SW 1271 (cell line): ENCODE data around the gene LINGO4.
"Not testable (repeated sequence)": the region's sequence is repeated elsewhere in the genome, so short reads cannot be mapped to it uniquely, and the experiment has no call there.

Experiments
- DNase-seq, 2 experiments: peaks; one replicate each; lab custom pipeline; 2025; lab: John Stamatoyannopoulos, UW

The LINGO4 gene

DNA sequence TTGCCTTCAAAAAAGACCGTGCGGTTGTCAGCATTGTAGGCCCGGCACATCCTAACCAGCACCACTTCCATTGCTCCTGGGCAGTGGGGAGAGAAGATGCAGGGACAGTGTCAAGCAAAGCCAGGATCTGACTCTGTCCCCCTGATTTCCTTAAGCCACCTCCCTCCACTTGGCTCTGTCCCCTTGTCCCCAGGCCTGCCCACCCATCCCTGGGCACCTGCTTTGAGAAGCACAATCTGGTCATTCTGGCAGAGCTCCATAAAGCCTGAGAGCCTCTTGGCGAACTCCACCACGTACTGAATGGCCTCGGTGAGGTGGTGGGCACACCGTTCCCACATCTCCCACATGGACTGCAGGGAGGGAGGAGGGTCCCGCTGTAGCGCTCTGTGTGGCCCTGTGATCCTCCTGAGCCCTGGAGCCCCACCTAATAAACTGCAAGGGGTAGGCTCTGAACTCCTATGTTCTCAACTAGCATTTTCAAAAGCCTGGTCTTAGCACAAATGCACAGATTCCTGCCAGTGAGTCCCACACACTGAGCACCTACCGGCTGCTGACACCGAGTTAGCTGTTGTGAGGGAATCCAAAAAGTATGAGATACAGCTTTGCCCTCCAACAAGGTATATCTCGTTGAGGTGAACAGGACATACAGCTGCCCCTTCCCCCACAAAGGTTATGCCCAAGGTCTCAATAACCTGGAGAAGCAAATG is 8.2 kb upstream of the LINGO4 start:
- no peak for DNase-seq

- DNase-seq, result no peak
These were observed 6.0 kb upstream of the LINGO4 start for GRCh38 chr1:151811181-151811580.

GRCh38 chr1:151809985-151810556 is 4.9 kb upstream of the LINGO4 start:
- DNase-seq, result no peak

DNA sequence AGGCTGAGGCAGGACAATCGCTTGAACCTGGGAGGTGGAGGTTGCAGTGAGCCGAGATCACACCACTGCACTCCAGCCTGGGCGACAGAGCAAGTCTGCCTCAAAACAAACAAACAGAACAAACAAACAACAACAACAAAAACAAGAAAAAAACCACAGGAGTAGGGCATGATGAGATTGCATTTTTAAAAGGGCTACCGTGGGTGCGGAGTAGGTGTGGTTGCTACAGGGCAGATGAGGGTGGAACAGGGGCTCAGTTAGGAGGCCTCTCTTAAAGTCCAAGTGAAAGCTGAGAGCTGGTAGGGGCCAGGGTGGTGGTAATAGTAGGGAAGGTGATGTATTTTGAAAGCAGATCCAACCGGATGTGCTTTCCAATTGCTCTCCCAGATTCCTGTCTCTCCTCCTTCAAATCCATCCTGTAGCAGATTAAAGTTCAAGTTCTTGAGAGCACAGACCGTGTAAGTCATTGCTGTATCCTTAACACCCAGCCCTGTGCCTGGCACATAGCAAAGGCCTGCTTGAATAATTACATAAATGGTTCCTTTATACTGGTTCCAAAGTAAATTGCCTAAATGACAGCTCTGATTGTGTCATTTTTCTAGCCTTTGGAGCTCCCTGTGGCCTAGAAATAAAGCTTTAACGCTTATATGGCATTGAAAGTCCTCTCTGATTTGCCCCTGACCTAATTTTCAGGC is 4.2 kb upstream of the LINGO4 start:
- no peak for DNase-seq

- DNase-seq, result no peak
These were observed 2.5 kb upstream of the LINGO4 start for GRCh38 chr1:151807766-151808165.

DNA sequence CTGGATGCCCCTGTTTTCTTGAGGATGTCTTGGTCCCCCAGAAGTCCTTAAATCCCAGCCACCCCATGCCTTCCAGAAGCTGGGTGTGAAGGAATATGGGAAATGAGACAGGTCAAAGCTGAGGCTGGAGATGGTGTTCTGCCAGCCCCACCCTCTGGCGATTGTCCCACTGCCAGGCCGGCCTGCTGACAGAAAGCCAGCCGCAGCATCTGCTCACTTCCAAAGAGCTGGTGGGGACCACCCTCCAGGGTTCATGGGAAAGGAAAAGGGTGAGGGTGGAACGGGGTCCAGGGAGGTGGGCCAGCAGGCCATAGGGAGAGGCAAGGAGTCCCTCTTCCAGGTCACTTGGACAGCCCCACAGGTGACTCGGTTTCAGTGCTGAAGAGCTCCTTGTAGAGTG is 1.9 kb upstream of the LINGO4 start:
- DNase-seq, result no peak

GRCh38 chr1:151806170-151806569 is 951 bp upstream of the LINGO4 start:
- DNase-seq, result no peak

GRCh38 chr1:151803915-151804314 is 1.3 kb downstream of the LINGO4 start:
- no peak for DNase-seq

DNA sequence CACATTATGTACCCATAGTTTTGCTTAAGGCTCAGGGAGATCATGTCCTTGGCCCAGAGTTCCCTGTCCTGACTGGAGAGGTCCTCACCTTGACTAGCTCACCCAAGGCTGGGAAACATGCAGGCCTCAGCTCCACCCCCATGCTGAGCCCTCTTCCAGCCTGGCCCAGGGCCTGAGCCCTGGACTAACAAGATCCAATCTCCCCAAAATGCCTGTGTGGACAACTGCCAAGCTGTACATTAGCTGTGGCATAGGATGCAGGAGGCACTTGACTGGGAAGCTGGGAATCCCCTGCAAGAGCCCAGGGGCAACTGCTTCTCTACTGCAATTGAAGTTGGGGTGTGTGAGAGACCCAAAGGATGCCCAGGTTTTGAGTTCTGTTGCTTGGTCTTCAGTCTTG is 2.1 kb downstream of the LINGO4 start:
- DNase-seq, result no peak

GRCh38 chr1:151802372-151802771 is 2.8 kb downstream of the LINGO4 start:
- no peak for DNase-seq

DNA sequence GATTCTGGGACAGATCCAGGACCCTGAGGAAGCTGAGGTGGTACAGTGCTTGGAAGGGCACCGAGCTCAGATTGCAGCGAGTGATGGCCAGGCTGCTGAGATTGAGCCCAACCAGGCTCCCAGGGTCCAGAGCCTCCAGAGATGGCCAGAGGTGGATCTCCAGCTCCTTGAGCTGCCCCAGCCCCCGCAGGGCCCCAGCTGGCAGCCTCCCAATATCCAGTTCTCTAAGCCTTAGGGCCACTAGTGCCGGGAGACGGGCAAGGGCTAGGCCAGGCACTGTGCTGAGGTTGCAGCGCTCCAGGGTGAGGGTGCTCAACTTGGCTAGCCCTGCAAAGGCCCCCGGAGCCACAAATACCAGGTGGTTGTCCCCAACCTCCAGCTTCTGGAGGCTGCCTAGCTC is 3.4 kb downstream of the LINGO4 start:
- DNase-seq, result no peak

DNA sequence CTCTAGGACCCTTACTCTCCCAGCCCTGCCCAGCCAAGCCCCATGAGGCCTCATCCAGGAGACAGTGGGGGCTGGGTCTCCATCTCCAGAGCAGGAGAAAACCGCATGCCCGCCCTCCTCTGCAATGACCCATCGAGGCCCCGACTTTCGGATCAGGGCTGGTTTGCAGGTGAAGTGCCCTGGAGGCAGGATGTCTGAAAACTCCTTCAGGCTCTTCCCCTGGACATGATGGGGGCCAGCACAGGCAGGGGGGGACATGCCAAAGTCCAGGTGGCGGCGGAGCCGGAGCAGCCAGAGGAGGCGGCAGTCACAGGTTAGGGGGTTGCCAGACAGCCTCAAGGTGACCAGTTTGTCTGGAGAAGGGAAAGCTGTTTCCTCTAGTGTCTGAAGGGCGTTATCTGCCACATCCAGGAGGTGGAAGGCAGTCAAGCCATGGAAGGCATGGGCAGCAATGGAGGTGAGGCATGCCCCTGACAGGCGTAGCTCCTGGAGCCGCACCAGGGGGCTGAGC is 3.9 kb downstream of the LINGO4 start:
- DNase-seq, result no peak

DNA sequence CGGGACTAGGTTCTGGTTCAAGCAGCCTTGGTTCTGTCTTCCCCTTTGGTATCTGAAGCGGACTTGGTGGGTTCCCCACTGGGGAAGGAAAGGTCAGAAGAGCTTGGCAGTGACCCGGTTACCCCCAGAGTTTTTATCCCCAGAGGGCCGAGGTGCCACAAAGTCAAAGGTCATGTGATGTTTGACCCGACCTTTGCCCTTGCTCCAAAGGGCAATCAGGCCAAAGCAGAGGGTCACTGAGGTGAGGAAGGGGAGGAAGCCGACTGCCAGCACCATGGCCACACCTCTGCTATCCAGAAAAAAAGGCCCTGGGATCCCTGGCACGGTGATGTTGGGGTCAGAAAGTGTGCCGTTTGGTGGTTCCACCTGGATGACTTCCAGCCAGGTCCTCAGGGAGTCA is 4.4 kb downstream of the LINGO4 start:
- DNase-seq, result no peak

GRCh38 chr1:151799179-151800022 is 5.8 kb downstream of the LINGO4 start:
- no peak for DNase-seq

DNA sequence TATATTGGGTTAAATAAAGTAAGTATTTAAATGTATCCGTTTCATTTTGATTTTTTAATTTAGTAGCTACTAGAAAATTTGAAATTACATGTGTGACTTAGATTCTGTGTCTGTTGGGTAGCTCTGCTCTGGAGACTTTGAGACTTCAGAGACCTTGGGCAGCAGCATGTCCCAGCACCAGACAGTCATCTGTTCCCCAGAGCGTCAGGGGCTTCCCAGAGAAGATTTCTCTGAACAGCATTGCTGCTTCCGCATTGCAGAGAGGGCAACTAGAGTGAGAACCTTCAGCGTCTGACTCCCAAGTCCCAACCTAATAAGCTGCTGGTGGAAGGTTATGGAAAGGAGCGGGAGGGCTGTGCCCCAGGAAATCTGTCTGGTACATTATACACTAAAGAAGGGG is 6.6 kb downstream of the LINGO4 start:
- no peak for DNase-seq

DNA sequence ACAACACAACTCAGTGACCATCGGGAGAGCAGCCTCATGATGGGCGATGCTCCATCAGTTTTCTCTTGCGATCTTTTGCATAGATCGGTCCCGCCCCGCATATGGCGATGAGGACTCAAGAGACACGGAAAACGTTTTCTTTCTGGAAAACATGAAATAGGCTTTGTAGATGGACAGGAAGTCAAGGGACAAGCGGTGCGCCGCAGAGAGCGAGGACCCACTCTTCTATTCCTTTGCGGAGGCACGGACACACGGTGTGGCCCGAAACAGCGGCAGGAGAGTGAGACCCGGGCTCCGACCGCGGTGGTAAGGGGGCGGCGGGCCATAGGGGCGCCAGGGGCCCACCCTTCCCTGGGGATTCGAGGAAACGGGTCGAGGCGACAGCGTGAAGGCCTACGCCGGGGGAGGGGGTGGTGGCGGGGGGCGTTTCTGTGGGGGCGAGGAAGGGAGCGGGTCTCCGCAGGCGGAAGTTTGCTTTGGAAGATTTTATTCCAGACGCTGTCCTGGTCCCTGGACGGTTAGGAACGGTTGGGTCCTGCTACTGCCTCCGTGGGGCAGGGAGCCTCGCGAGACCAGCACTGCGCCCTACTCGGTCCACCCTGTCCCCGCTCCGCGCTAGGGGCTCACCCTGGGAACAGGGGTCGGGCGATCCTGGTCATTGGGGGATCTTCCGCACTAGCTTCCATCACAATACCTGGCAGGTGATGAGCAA is 14.1 kb downstream of the LINGO4 start:
- DNase-seq, result no peak

DNA sequence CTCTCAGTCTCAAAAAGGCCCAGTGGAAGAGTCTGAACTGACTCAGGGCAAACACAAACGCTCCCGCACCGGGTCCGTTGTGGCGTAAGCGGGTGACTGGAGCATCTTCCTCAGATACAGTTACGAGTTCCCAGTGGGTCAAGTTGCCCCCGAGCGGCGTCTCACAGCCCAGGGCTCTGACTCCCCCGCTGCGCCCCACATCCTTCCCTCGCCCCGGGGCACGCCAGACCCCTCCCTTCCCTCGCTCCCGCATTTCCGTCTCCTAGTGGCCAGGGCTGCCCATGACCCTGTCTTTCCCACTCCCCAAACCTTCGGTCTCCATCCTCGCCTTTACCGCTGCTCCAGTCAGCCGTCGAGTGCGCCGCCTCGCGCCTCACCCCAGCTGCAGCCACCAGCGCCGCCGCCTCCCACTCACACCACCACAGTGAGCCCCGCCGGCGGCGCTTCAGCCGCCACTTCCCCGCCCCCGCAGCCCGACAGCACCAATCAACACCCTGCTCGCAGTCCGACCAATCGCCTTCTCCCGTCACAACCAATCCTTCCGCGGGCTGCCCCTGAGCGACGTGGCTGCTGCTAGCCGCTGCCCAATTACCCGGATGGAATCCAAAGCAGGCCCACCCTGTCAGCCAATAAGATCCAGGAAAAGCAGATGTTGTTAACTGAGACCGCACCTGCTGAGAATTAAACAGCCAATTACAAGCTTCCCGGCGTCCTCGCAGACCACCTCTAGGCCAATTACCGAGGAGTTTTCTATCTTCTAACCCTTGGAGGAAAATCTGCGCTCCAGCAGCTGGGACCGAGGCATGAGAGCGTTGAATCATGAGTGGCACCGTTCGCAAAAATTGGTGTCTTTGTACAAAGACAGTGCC is 14.9 kb downstream of the LINGO4 start, which contains the start of gene TDRKH:
TSS of gene TDRKH (minus strand) at position 430 of the 869 bp plus-strand sequence. CDS start 7,478 bp downstream, outside the sequence.
- DNase-seq, result peak; percentile 91 to 98

- DNase-seq, result no peak
These were observed 17.5 kb downstream of the LINGO4 start for GRCh38 chr1:151787689-151788088.

GRCh38 chr1:151783796-151784195 is 21.4 kb downstream of the LINGO4 start:
- DNase-seq, result no peak

DNA sequence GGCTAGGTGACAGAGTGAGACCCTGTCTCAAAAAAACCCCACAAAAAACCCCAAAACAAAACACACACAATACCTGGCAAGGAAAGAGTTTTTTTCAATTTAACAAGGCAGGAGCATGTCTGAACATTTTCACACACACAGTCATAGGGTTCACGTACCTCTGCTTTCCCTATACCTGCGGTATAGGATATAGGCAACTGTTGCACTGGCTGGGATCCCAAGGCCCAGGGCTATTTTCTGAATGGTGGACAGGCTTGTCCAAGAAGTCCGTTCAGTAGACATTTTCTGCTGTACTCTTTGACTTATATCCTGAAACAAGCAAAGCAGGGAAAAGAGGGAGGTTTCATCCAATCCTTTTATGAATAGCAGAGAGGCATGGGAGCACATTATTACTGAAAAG is 22.5 kb downstream of the LINGO4 start:
- DNase-seq, result no peak

DNA sequence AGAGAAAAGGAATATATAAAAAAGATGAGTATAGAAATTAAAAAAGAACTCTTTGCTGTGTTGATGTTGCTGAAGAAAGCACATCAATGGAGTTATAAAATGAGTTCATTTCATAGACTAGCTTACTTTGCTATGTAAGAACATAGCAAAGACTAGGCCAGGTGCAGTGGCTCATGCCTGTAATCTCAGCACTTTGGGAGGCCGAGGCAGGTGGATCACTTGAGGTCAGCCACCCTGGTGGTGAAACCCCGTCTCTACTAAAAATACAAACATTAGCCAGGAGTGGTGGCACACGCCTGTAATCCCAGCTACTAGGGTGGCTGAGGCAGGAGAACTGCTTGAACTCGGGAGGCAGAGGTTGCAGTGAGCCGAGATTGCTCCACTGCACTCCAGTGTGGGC is 23.2 kb downstream of the LINGO4 start:
- DNase-seq, result not testable (repeated sequence)
